ENCODE results near the gene SFI1.

GRCh38 chr22:31616315-31616980, 120.1 kb downstream of the SFI1 start:
- TF ChIP-seq POLR2A (IDR thresholded peaks at IDR 0.05; ENCODE audit: low read depth, low read length) (no peak), RFX5 (IDR thresholded peaks at IDR 0.05; ENCODE audit: low read depth, low read length) (no peak), MAFK (IDR thresholded peaks at IDR 0.05; ENCODE audit: low read depth, low read length) (no peak)

All from IMR-90 (cell line).